Neuronal stem cell (in vitro differentiated cells): ENCODE measurements around the gene NRXN3.

ENCODE experiments used
- DNase-seq: peaks from one replicate; pipeline ENCODE4 v3.0.0-alpha.2; 2013; ENCODE audit warnings: low spot score
- H2AFZ ChIP-seq: one replicate; pipeline ENCODE4 v1.6.1; 2013; ENCODE audit warnings: mild to moderate bottlenecking, low read length, inconsistent platforms
- H2AK5ac ChIP-seq: 2 replicates; pipeline ENCODE4 v1.6.1; 2013; ENCODE audit warnings: low read depth, mild to moderate bottlenecking, inconsistent platforms, low read length, moderate library complexity, mixed read lengths
- H2BK120ac ChIP-seq: 2 replicates; pipeline ENCODE4 v1.6.1; 2013; ENCODE audit warnings: low read depth, mild to moderate bottlenecking, inconsistent platforms, low read length, moderate library complexity, mixed read lengths
- H2BK12ac ChIP-seq: one replicate; pipeline ENCODE4 v1.6.1; 2013; ENCODE audit warnings: low read length, inconsistent platforms
- H2BK15ac ChIP-seq: 2 replicates; pipeline ENCODE4 v1.6.1; 2013; ENCODE audit warnings: mild to moderate bottlenecking, low read length, inconsistent platforms, mixed read lengths
- H2BK5ac ChIP-seq: one replicate; pipeline ENCODE4 v1.6.1; 2013; ENCODE audit warnings: inconsistent platforms, mild to moderate bottlenecking, low read length, moderate library complexity
- H3K14ac ChIP-seq: one replicate; pipeline ENCODE4 v1.6.1; 2013; ENCODE audit warnings: low read length, inconsistent platforms
- H3K18ac ChIP-seq: 2 replicates; pipeline ENCODE4 v1.6.1; 2013; ENCODE audit warnings: low read length, inconsistent platforms
- H3K23ac ChIP-seq: 2 replicates; pipeline ENCODE4 v1.6.1; 2013; ENCODE audit warnings: low read depth, mild to moderate bottlenecking, mixed read lengths, low read length, inconsistent platforms; ENCODE audit not compliant: poor library complexity
- H3K27ac ChIP-seq: replicated peaks from 3 replicates; pipeline ENCODE4 v1.5.1; 2013; ENCODE audit warnings: low read length, inconsistent platforms
- H3K27me3 ChIP-seq, 3 experiments: 2 replicates each; pipeline ENCODE4 v1.6.1; 2013; ENCODE audit warnings: low read length in 3 of 3, mild to moderate bottlenecking in 2 of 3, inconsistent platforms in 1 of 3, low read depth in 1 of 3, mixed read lengths in 1 of 3, moderate library complexity in 1 of 3; ENCODE audit not compliant: control insufficient read depth in 3 of 3, insufficient read depth in 3 of 3
- H3K36me3 ChIP-seq, 2 donors: replicated peaks in 1 of 2; 2 replicates each; pipeline ENCODE4 v1.6.1; 2013; ENCODE audit warnings: low read length in 2 of 2; ENCODE audit not compliant: control insufficient read depth in 2 of 2, insufficient read depth in 2 of 2
- H3K4ac ChIP-seq: 2 replicates; pipeline ENCODE4 v1.6.1; 2013; ENCODE audit warnings: inconsistent platforms, mild to moderate bottlenecking, low read length, moderate library complexity
- H3K4me1 ChIP-seq, 2 donors: 1 replicate in 1 of 2; 2 replicates in 1 of 2; pipeline ENCODE4 v1.6.1; 2013; ENCODE audit warnings: low read length in 2 of 2, low read depth in 1 of 2; ENCODE audit not compliant: control insufficient read depth in 2 of 2, insufficient read depth in 1 of 2
- H3K4me2 ChIP-seq: one replicate; pipeline ENCODE4 v1.6.1; 2013; ENCODE audit warnings: mild to moderate bottlenecking, low read length, inconsistent platforms; ENCODE audit not compliant: insufficient read depth, poor library complexity, severe bottlenecking
- H3K4me3 ChIP-seq, 2 donors: 2 replicates each; pipeline ENCODE4 v1.5.1; 2013; ENCODE audit warnings: low read length in 2 of 2, mild to moderate bottlenecking in 2 of 2, inconsistent platforms in 1 of 2, moderate library complexity in 1 of 2
- H3K79me1 ChIP-seq: one replicate; pipeline ENCODE4 v1.6.1; 2013; ENCODE audit warnings: low read depth, mild to moderate bottlenecking, inconsistent platforms, low read length, moderate library complexity
- H3K9ac ChIP-seq: one replicate; pipeline ENCODE4 v1.6.1; 2013; ENCODE audit warnings: mild to moderate bottlenecking, low read depth, low read length, inconsistent platforms; ENCODE audit not compliant: poor library complexity
- H3K9me3 ChIP-seq, 2 donors: replicated peaks in 1 of 2; 2 replicates each; pipeline versions ENCODE3 to v1.6.1; 2013; ENCODE audit warnings: low read length in 2 of 2, mild to moderate bottlenecking in 2 of 2, inconsistent platforms in 1 of 2, low read depth in 1 of 2, mixed read lengths in 1 of 2, moderate library complexity in 1 of 2; ENCODE audit not compliant: control insufficient read depth in 2 of 2, insufficient read depth in 1 of 2
- H4K8ac ChIP-seq: one replicate; pipeline ENCODE4 v1.6.1; 2013; ENCODE audit warnings: low read depth, mild to moderate bottlenecking, inconsistent platforms, low read length, moderate library complexity
- H4K91ac ChIP-seq: one replicate; pipeline ENCODE4 v1.6.1; 2013; ENCODE audit warnings: low read length, low read depth, mild to moderate bottlenecking, inconsistent platforms; ENCODE audit not compliant: poor library complexity
- WGBS, 2 donors: extraction: QIAGEN DNeasy Blood & Tissue Kit; methylation state at CpG; one replicate each; pipeline ENCODE4 v1.1.7; 2013; ENCODE audit warnings: missing lambda C conversion rate in 2 of 2, mixed read lengths in 1 of 2; ENCODE audit not compliant: insufficient read length in 2 of 2, insufficient replicate concordance in 1 of 2; ENCODE audit errors: extremely low coverage in 2 of 2; 5-methylcytosine and 5-hydroxymethylcytosine counted together

Gene NRXN3

GRCh38 chr14:78451319-78451695, 281.1 kb downstream of the NRXN3 start:
- no peak overlapping the region for H2AFZ ChIP-seq
- H3K36me3 ChIP-seq, result no peaks in the 10 kb centered on the region
- no peak overlapping the region for H3K9ac ChIP-seq
- no peak overlapping the region for H3K23ac ChIP-seq
- no peak overlapping the region for H2AK5ac ChIP-seq
- no peak overlapping the region for H4K8ac ChIP-seq
- H2BK5ac ChIP-seq, result no peak overlapping the region
- H3K4me2 ChIP-seq, result no peak overlapping the region
- H3K14ac ChIP-seq, result no peak overlapping the region
- H2BK120ac ChIP-seq, result no peak overlapping the region
- no peak for DNase-seq
- H2BK15ac ChIP-seq, result no peak overlapping the region
- WGBS, 2 donors, result no CpG with 5 or more reads among the region's 2 CpGs
- H3K27ac ChIP-seq, result no peak overlapping the region
- H4K91ac ChIP-seq, result no peak overlapping the region
- no peaks in the 10 kb centered on the region for H3K79me1 ChIP-seq
- no peaks in the 10 kb centered on the region for H3K9me3 ChIP-seq
- no peak overlapping the region for H3K4ac ChIP-seq
- no peak overlapping the region for H3K18ac ChIP-seq
- H3K4me1 ChIP-seq, result no peaks in the 10 kb centered on the region
- no peaks in the 10 kb centered on the region for H3K27me3 ChIP-seq
- H2BK12ac ChIP-seq, result no peak overlapping the region
- H3K4me3 ChIP-seq, result no peak overlapping the region

DNA sequence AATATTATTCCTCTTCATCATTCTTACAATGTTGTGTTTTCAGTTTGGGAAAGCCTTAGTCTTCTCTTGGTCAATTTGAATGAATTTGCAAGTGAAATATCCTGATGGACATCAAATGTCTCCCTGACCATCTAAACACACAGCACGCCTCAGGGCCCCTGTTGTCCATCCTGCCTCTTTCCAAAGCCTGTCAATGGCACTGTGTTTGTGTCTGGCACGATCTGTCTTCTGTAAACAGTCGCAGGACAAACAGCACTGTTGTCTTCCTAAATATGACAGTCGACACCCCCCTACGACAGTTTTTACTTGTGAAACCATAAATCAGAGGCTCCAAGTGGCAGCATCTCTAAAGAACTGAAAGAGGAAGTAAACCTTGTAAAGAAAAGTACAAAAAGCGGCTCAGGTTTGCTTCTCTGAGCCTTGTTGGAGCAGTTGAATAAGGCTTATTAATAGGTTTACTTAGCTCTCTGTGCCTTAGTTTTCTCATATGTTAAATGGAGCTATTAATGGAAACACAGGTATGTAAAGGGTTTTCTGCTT, 285.8 kb downstream of the NRXN3 start:
- Histone ChIP-seq H3K4me1 (no peaks in the 10 kb centered on the region), H3K23ac (no peak overlapping the region), H2AFZ (no peak overlapping the region), H2BK120ac (no peak overlapping the region), H3K79me1 (no peaks in the 10 kb centered on the region), H3K9me3 (no peaks in the 10 kb centered on the region), H2AK5ac (no peak overlapping the region), H2BK5ac (no peak overlapping the region), H3K27me3 (no peaks in the 10 kb centered on the region), H3K9ac (no peak overlapping the region), H3K4me2 (no peak overlapping the region), H2BK12ac (no peak overlapping the region), H4K91ac (no peak overlapping the region), H4K8ac (no peak overlapping the region), H2BK15ac (no peak overlapping the region), H3K27ac (no peak overlapping the region), H3K36me3 (no peaks in the 10 kb centered on the region), H3K4me3 (no peak overlapping the region), H3K18ac (no peak overlapping the region), H3K4ac (no peak overlapping the region), H3K14ac (no peak overlapping the region)
- WGBS, 2 donors, result no CpG with 5 or more reads among the region's 6 CpGs
- DNase-seq, result no peak

DNA sequence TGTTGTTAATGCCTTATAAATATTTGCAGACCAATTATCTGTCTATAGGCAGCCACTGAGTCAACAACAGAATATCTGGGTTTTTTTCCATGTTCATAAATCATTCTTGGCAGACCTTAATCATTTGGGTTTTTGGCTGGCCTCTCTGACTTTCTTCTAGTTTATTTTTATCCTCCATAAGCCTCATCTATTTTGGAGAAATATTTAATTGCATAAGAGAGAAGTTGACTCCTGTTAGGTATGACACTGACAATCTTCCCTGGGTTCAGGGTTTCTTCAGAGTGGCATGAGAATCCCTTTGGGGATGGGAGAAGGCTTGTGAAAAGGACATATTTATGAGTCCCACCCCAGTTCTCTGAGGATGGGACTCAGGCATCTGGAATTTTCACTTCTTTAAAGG, 299.8 kb downstream of the NRXN3 start:
- H3K9me3 ChIP-seq, result no peaks in the 10 kb centered on the region
- no peak overlapping the region for H2BK120ac ChIP-seq
- H2AK5ac ChIP-seq, result no peak overlapping the region
- H3K23ac ChIP-seq, result no peak overlapping the region
- no peaks in the 10 kb centered on the region for H3K4me1 ChIP-seq
- H4K8ac ChIP-seq, result no peak overlapping the region
- H3K36me3 ChIP-seq, result no peaks in the 10 kb centered on the region
- no peaks in the 10 kb centered on the region for H3K79me1 ChIP-seq
- H3K27me3 ChIP-seq, result no peaks in the 10 kb centered on the region
- no peak for DNase-seq
- H3K14ac ChIP-seq, result no peak overlapping the region
- H2AFZ ChIP-seq, result no peak overlapping the region
- H4K91ac ChIP-seq, result no peak overlapping the region
- no peak overlapping the region for H3K18ac ChIP-seq
- no peak overlapping the region for H3K4me3 ChIP-seq
- no peak overlapping the region for H3K4ac ChIP-seq
- no peak overlapping the region for H3K27ac ChIP-seq
- no peak overlapping the region for H2BK15ac ChIP-seq
- no peak overlapping the region for H3K4me2 ChIP-seq
- no peak overlapping the region for H2BK12ac ChIP-seq
- H2BK5ac ChIP-seq, result no peak overlapping the region
- H3K9ac ChIP-seq, result no peak overlapping the region

DNA sequence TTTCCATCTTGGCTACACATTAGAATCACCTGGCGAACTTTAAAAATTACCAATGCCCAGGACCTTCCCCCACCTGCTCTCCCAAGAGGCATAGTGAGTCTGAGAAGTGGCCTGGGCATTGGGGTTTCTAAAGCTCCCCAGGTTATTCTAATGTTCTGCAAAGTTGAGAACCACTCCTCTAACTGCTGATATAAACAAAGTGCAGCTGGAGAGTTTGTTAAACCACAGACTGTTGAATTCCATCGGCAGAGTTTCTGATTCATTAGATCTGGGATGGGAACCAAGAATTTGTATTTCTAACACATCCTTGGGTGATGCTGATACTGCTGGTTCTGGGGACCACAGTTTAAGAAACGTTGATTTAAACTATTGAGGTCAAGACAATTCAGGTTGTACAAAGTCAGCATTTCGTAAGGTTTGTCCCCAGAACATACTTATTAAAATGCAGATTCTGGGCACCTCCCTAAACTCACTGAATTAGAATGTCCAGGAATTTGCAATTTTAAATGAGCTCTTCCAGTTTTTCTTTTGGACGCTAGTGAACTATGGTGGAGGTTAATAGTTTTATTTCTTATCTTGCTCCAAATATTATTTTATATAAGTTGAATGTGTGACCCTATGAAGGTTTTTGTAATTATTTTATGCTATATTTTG, 309.1 kb downstream of the NRXN3 start:
- no peaks in the 10 kb centered on the region for H3K79me1 ChIP-seq
- H3K14ac ChIP-seq, result no peak overlapping the region
- no peak overlapping the region for H2BK120ac ChIP-seq
- no peak overlapping the region for H3K4ac ChIP-seq
- no peak overlapping the region for H3K9ac ChIP-seq
- H4K8ac ChIP-seq, result no peak overlapping the region
- no peak overlapping the region for H3K4me3 ChIP-seq
- H2BK5ac ChIP-seq, result no peak overlapping the region
- H3K27ac ChIP-seq, result no peak overlapping the region
- no peaks in the 10 kb centered on the region for H3K9me3 ChIP-seq
- no peak overlapping the region for H2BK15ac ChIP-seq
- WGBS, 2 donors, result no CpG with 5 or more reads among the region's 5 CpGs
- no peaks in the 10 kb centered on the region for H3K27me3 ChIP-seq
- H2BK12ac ChIP-seq, result no peak overlapping the region
- H3K23ac ChIP-seq, result no peak overlapping the region
- H3K4me2 ChIP-seq, result no peak overlapping the region
- H2AK5ac ChIP-seq, result no peak overlapping the region
- no peaks in the 10 kb centered on the region for H3K36me3 ChIP-seq
- H3K4me1 ChIP-seq, result no peaks in the 10 kb centered on the region
- H2AFZ ChIP-seq, result no peak overlapping the region
- no peak overlapping the region for H3K18ac ChIP-seq
- no peak for DNase-seq
- H4K91ac ChIP-seq, result no peak overlapping the region
